ENCODE results near the gene SMARCD1.

SMARCD1 gene

DNA sequence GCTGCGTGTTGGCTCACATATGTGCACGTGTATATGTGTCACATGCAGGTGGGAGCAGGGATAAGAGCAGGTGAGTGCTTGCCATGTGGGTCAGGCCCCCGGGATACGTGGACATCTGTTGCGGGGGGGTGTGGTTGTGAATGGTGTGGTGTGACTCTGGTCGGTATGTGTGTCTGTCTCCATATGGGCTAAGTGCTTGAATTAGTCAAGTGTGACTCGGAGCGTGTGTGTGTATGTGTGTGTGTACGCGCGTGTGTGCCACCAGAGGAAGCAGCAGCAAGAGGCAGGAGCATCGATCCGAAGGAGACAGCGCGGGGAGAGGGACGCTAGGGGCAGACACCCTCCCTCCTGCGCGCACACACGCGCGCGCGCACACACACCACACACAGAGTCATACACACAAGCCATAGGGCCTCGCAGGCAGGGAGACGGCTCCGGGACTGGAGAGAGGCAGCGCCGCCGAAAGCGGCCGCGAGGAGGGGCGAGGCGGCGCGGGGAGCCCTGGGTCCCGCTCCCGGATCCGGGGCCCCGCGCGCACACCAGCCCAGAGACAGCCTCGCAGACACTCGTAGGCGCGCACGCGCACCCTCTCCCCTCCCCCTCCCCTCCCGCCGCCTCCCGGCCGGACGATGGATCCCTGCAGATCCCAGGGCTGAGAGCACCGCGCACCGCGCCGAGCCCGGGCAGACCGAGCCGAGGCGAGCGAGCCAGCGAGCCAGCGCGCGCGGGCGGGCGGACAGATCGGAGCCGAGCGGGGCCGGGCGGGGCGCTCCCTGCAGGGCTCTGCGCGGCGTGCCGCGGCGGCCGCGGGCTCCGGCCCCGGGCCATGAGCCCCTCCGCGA is 27.9 kb upstream of the SMARCD1 start, which contains the start of gene ASIC1:
ASIC1 (plus strand) TSS at position 597 of the 842 bp plus-strand sequence. CDS start 1,171 bp downstream, outside the sequence.
- DNase-seq: no peak

DNA sequence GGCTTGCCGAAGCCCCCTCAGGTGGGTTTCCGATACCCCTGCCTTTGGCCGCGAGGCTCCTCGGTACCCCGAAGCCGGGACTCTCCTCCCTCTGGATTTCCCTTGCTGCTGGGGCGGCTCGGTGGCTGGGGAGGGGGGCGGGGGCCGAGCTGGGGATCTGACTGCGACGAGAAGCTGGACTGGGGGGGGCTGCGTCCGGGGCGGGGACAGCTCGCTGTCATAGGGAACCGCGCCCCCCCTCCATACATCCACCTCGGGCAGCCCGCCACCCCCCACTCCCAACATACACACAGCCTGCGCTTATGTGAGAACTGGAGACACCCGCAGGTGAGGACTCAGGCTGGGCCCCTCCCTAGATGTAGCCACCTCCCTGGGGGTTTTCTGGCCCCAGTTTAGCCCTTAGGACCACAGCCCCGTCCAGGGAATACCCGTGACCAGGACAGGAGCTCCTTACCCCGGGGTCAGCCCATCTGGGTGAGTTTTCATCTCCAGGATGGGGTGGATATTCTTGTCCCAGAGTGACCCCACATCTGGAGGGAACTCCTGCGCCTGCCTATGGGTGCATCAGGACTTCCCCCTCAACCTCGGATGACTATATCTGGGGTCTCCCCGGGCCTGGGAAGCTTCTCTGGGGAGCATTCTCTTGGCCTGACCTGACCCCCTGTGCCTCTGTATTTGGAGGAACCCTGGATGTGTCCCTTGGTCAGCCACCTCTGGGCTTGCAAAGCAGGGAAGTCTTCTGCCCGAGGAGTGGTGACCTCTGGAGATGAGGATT is 27.1 kb upstream of the SMARCD1 start:
- DNase-seq: no peak

DNA sequence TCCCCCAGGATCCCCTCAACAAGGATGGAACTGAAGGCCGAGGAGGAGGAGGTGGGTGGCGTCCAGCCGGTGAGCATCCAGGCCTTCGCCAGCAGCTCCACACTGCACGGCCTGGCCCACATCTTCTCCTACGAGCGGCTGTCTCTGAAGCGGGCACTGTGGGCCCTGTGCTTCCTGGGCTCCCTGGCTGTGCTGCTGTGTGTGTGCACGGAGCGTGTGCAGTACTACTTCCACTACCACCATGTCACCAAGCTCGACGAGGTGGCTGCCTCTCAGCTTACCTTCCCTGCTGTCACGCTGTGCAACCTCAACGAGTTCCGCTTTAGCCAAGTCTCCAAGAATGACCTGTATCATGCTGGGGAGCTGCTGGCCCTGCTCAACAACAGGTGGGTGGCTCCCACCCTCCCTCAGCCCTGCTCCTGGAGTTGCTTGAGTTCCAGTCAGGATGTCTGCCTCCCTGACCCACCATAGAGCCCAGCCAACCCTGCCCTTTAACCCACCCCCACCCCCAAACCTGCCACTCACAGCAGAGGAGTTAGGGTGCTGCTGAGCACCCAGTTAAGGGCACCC is 26.3 kb upstream of the SMARCD1 start:
- no peak for DNase-seq

DNA sequence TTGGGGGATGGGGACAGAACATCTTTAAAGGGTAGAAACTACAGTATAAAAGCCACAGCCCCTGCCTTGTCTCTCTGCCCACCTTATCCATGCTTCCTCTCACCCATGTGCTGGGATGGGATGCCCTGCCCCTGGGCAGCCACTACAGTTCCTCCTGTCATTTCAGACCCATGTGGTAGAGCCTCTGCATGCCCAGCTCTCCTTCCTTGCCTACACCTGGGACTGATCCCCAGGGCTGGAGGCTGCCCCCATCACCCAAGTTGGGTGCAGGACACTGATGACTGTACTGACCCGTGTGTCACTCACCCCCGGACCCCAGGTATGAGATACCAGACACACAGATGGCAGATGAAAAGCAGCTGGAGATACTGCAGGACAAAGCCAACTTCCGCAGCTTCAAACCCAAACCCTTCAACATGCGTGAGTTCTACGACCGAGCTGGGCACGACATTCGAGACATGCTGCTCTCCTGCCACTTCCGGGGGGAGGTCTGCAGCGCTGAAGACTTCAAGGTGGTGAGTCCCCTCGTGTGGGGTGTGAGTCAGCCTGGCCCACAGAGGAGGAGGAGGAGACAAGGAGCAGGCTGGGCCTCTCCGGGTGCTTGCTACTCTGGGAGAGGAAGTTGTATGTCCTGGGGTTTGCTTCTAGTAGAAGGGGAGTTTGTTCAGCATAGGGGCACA is 25.6 kb upstream of the SMARCD1 start:
- no peak for DNase-seq

DNA sequence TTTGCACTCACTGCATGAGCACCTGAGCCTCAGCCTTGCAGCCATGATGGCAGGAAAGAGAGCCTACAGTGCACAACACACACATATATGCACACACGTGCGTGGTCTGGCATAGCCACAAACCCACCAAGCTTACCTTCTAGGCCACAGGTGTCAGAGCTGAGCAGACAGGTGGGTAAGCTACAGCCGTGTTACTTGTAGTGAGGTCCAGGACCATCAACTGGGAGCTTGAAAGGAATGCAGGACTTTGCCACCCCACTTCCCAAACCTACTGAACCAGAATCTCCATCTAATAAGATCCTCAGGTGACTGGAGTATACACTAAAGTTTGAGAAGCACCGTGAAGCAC is 25.0 kb upstream of the SMARCD1 start:
- DNase-seq: no peak

DNA sequence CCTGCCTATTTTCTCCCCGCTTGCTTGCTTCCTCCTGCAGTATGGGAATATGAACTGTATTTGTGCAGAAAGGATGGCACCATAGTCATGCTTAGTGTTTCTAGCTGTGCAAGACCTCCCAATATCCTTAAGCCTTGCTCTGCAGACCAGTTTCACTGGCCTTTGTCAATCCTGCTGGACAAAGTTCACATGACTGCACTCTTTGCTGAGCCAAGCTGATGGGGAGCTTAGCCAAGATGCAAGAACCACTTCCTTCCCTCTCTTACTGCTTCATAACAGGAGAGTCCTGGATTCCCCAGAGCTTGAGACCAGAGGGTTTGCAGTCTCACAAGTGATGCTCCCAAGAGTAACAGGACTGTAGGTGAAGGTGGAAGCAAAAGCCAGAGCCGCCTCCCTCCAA is 24.0 kb upstream of the SMARCD1 start:
- DNase-seq: no peak

DNA sequence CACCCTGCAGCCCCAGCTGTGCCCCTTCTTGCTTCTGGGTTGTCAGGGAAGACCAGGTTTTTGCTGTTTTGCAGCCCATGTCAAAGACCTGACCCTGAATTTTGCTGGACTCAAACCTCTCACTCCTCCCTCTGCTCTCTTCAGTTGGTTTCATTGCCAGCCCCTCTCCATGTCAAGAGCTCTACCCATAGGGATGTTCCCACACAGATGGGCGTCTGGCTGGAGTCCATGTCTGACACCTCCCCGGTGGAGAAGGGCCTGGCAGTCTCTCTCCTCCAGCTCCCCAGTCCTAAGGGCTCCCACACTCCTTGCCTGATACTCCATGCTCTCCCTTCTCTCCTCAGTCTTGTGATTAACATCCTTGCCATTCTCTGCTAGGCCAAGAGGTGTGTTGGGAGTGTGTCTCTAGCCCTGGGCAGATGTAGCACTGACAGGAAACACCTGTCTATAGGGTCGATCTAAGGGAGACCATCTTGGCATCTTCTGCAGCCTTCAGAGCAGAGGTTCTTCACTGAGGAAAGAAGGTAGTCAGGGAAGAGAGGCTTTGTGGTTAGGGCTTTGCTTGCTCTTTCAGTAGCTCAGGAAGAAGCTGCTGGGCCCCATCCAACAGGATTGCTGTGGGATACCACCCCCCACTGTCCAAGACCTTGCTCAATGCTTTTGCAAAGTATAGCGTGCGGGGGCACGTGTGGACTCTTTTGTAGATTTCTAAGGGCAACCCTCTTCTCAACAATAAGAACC is 23.0 kb upstream of the SMARCD1 start:
- no peak for DNase-seq

DNA sequence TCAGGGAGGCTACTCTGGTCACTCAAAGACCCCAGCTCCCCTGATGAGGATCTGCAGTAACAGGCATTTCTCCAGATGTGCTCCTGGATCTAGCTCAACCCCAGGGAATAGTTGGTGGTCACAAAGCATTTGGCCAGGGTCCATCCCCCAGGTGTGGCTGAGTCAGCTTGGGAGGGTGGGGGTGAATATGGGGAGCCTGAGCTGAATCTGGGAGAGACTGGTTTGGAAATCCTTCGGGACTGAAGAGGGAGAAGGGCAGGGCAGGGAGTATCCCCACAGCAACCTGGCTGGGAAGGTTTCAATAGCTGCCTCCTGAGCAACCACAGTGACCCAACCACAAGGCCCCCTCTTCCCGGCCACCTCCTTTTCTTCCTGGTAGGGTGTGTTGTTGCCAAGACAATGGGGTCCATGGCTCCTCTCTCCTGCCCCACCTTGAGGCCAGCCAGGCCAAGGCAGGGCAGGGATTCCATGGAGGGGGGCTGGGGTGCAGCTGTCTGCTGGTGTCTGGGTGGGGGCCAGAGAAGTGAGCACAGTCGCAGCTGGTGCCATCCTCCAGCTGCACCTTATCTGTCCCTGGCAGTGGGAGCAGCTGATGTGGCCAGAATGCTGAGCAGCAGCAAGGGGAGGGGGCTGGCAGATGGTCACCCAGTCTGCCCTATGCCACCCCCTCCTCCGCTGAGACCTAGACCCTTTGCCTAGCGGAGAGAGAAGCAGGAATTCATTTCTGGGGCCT is 22.2 kb upstream of the SMARCD1 start:
- DNase-seq: no peak

DNA sequence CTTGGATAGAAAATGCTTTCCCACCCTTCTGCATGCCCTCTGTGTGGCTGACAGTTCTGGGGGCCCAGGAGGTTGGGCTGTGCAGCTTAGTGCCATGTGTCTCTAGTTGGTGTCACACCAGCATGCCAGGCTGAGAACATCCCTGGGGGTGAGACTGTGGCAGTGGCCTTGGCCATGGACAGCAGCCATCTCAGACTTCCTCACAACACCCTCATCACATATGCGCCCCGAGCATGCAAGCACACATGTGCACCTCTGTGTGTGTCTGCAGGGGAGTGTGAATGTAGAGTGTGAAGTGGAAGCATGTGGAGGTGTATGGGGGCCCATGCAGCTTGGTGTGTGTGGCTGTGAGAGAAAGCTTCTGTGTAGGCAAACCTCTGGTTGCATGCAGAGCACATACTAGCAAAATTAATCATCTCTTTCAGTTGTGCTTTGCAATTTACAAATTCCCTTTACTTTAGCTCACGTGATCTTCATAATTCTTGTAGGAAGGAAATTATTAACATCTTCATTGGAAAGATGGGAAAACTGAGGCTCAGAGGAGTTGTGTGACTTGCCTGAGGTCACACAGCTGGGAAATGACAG is 19.3 kb upstream of the SMARCD1 start:
- DNase-seq: no peak

DNA sequence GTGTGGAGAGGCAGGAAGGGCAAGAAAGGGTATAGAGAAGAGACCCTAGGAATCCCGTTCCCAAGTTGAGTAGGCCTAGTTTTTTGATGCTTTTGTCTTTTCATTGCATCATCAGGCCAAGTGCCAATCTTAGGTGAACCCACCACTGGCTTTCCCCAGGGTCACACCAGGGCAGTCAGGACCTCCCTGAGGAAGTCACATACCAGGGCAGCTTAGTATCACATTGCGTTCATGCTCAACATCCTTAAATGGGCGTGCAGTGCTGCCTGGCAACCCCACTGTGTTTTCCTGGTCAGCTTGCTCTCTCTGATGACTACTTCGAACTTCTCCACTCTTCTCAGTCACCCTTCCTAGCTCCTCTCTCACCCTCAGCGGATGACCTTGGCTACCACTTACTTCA is 18.7 kb upstream of the SMARCD1 start:
- DNase-seq: no peak

DNA sequence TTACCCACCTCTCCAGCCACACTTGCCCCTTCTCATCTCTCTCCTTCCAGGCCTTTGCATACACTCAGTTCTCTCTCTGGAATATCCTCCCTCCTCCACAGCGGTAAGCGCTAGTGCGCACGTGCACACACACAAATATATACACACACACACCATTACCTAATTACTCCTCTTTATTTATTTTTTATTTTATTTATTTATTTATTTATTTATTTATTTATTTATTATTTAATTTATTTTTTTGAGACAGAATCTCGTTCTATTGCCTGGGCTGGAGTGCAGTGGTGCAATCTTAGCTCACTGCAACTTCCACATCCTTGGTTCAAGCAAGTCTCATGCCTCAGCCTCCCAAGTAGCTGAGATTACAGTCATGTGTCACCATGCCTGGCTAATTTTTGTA is 16.1 kb upstream of the SMARCD1 start:
- no peak for DNase-seq

DNA sequence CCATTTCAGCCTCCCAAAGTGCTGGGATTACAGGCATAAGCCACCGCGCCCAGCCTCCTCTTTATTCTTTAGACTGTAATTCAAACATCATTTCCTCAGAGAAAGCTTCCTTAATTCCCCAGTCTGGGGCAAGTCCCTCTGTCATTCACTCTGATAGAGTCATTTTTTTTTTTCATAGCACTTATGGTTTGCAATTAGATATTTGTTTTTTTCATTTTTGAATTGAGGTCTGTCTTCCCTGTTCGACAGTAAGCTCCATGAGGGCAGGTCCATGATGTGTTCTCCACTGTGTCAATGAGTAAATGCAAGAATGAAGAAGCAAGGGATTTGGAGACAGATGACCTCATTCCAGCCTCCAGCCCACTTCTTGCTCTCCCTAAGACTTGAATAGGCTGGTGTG is 15.6 kb upstream of the SMARCD1 start:
- DNase-seq: no peak

DNA sequence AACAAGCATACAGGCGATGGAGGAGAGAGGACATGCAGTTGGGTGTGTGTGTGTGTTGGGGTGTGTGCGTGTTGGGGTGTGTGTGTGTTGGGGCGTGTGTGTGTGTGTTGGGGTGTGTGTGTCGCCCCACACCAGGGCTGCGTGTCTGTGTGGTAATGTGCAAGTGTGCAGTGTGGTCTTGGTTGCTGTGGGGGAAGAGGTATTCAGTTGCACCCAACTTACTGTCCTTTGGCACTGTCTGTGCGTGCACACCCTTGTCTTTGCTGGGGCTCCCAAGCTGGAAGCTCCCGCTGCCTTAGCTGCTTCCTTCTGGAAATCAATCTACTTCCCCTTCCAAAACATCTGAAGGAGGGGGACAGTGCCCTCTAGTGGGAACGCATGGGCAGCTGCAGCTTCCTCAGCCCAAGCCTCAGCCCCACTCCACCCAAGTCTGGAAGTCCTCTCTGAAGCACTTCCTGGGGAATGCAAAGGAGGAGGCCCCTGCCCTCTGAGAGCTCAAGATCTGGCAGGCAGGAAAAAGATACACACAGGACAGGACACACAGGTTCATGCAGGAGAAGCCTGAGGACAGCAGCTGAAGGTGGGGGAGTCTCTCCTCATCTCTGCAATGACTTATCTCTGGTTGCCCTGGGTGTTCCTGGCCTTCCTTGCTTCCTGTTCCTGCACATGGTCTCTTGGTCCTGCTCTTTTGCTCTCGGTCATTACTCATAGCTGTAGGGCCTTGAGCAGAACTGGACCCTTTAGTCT is 14.7 kb upstream of the SMARCD1 start:
- DNase-seq: no peak

DNA sequence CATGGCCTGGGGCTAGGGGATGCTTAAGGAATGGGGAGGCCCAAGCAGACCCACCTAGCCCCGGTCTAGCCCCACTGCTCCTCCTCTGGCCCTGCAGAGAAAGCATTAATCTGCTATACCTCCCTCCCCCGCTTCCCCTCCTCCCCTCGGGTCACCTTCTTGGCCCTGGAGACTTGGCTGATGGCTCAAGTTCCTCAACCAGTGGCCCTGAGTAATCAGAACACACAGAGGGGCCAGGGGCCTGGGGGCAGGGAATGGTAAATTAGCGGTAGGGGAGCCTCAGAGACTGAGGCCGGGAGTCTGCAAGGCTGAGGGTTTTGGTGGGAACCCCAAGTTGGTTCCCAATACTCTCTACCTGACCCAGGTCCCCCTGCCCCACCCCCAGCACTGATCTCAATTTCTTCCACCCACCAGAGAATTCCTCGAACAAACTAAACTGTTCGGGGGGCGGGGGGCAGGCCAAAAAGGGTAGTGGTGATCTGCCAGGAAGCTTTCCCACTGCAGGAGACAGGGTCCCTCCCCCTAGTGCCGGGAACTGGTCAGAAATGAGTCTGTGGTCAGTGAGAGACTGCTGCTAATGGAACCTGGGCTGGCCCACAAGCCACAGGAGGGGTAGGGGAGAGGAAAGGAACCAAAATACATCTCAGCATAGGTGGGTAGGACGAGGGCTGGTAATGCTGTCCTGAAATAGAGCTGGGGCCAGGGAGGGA is 12.8 kb upstream of the SMARCD1 start:
- no peak for DNase-seq

DNA sequence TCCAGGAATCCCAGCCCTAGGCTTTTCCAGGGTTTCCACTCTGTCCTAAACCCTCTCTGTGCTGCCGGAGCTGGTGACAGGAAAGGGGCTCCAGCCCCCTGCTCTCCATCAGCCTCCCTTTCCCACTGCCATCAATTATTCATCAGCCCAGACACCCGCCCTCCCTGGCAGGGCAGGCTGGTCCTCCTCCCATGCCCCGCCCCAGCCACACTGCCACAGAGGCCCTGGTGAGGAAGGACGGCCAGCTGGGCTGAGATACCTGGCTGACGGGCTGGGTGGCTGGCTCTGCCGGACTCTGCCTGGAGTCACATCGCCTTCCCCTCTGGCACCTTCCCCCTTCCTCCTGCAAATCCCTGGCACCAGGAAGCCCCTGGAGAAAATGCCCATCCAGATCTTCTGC is 11.9 kb upstream of the SMARCD1 start:
- no peak for DNase-seq

DNA sequence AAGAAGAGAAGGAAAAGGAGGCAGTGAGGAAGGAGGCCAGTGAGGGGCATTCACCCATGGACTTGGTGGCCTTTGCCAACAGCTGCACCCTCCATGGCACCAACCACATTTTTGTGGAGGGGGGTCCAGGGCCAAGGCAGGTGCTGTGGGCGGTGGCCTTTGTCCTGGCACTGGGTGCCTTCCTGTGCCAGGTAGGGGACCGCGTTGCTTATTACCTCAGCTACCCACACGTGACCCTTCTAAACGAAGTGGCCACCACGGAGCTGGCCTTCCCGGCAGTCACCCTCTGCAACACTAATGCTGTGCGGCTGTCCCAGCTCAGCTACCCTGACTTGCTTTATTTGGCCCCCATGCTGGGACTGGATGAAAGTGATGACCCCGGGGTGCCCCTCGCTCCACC is 11.4 kb upstream of the SMARCD1 start:
- no peak for DNase-seq

DNA sequence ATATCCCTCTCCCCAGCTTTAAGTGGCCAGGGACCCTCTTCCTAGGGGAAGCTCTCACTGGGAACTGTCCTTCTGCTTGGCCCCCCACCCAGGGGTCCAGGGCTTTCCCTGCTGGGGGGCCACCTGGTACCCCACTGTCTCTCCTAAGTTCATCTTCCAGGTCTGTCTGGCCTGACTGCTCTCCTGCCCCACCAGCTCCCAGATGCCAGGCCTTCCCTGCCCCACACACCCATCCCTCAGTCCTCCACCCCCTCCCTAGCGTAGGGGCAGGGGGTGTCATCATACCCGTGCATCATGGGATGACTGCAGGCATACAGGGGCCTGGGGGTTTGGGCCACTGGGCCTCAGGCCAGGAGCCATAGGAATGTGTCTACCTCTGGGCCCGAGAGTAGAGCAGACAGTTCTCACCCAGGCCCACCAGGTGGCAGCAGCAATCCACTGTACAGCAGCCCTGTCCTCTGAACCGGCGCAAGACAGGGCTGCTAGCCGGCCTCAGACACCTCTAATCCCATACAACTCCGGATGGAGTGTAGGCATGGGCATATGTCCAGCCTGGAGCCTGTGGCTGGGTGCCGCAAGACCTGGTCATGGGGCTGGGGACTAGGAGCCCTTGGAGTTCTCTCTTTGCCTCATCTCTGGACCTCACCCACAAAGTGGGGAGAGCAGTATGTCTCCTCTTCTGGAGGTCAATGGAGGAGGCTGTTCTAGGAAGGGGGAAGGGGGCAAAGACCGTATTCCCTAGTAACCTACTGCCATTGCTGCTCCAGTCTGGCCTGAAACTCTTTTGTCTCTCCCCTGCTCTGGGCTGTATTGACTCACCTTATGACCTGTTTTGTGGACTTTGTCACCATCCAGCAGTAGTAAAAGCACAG is 10.0 kb upstream of the SMARCD1 start:
- DNase-seq: no peak

DNA sequence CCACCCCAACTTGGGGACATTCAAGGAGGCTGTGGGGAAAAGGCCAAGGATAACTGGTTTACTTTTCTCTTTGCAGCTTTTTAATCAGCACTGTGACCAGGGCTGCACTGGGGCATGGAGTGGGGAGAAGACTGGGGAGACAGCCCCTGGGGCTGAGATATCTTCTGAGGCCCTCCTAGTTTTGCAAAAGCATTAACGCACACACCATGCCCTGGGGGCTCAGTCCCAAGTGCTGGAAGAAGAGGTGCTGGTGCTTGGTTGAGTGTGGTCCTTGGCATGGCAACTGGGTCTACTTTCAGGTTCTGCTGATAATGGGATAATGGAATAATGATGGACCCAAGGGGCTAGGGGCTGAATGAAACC is 9.4 kb upstream of the SMARCD1 start:
- no peak for DNase-seq

DNA sequence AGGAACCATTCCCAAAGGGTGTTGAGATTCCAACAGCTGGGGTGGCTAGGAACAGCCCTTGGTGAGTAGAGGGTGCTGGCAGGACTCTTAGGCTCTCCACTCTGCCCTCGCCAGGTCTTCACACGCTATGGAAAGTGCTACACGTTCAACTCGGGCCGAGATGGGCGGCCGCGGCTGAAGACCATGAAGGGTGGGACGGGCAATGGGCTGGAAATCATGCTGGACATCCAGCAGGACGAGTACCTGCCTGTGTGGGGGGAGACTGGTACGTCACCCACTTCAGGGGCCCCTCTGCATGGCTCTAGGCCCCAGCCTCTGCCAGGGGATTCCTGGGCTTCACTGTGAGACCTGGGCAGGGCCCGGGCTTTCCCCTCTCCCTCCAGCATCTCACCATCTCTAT is 8.0 kb upstream of the SMARCD1 start:
- DNase-seq: no peak
